GM12891 (cell line): Measurements from ENCODE around the gene SLC17A9.

ENCODE experiments used
- DNase-seq: peaks from one replicate; pipeline ENCODE4 v3.0.0; 2011; ENCODE audit warnings: low spot score; ENCODE audit not compliant: insufficient read length
- FAIRE-seq: peaks from 2 replicates; lab custom pipeline; 2011; peaks lifted over from hg19 to GRCh38; lab: Jason Lieb, UNC
- PAX5 ChIP-seq: IDR thresholded peaks from 2 replicates; pipeline ENCODE4 v1.6.1; 2011; ENCODE audit warnings: low read length, moderate library complexity, mild to moderate bottlenecking; ENCODE audit not compliant: insufficient read depth, severe bottlenecking
- POLR2A ChIP-seq: IDR thresholded peaks from 2 replicates; pipeline ENCODE4 v1.6.1; 2011; ENCODE audit warnings: low read depth, low read length, control low read depth
- POLR2AphosphoS5 ChIP-seq: IDR thresholded peaks from 2 replicates; pipeline ENCODE4 v1.6.1; 2011; ENCODE audit warnings: low read depth, low read length, control low read depth
- POU2F2 ChIP-seq: IDR thresholded peaks from 2 replicates; pipeline ENCODE4 v1.6.1; 2011; ENCODE audit warnings: low read depth, mild to moderate bottlenecking, control low read depth, low read length, moderate library complexity
- SPI1 ChIP-seq: IDR thresholded peaks from 2 replicates; pipeline ENCODE4 v1.6.1; 2011; ENCODE audit warnings: low read depth, low read length, control low read depth
- TAF1 ChIP-seq: IDR thresholded peaks from 2 replicates; pipeline ENCODE4 v1.6.1; 2011; ENCODE audit warnings: low read depth, low read length, control low read depth

SLC17A9 gene

GRCh38 chr20:62972845-62973745, 20.6 kb downstream of the SLC17A9 start:
- TF ChIP-seq PAX5 (no peak), POLR2A (no peak), SPI1 (no peak), POLR2AphosphoS5 (no peak), POU2F2 (no peak), TAF1 (no peak)
- FAIRE-seq (no peak), DNase-seq (no peak)

GRCh38 chr20:62975251-62975760, 22.8 kb downstream of the SLC17A9 start:
- FAIRE-seq = no peak

GRCh38 chr20:62975812-62976508, 23.5 kb downstream of the SLC17A9 start:
- no peak for TF ChIP-seq SPI1
- TF ChIP-seq TAF1 = no peak
- no peak for TF ChIP-seq POLR2A
- TF ChIP-seq POU2F2 = no peak
- no peak for TF ChIP-seq POLR2AphosphoS5
- no peak for TF ChIP-seq PAX5
- FAIRE-seq (no peak), DNase-seq (no peak)

More at GRCh38 chr20:62975251-62975760, 22.8 kb downstream of the SLC17A9 start:
- TF ChIP-seq POLR2A (no peak), TAF1 (no peak), POU2F2 (no peak), POLR2AphosphoS5 (no peak), SPI1 (no peak), PAX5 (no peak)
- DNase-seq = no peak

GRCh38 chr20:62976886-62977285, 24.4 kb downstream of the SLC17A9 start:
- FAIRE-seq (no peak), DNase-seq (no peak)
- TF ChIP-seq POLR2A (no peak), POU2F2 (no peak), POLR2AphosphoS5 (no peak), TAF1 (no peak), SPI1 (no peak), PAX5 (no peak)

GRCh38 chr20:62977613-62978560, 25.4 kb downstream of the SLC17A9 start:
- peak; percentile 96 for FAIRE-seq
- TF ChIP-seq TAF1 (peak; percentile 31; the same call in 1 of the 2 replicates), SPI1 (peak; percentile 100), PAX5 (peak; percentile 23), POLR2A (peak; percentile 50; the same call in 1 of the 2 replicates), POU2F2 (no peak; the same call in none of the 2 replicates), POLR2AphosphoS5 (no peak)
- peak; percentile 79 for DNase-seq

GRCh38 chr20:62978561-62978943, 26.0 kb downstream of the SLC17A9 start:
- FAIRE-seq (peak; percentile 76), DNase-seq (no peak)
- TF ChIP-seq SPI1 (peak; percentile 64), POLR2AphosphoS5 (no peak)

GRCh38 chr20:62979310-62979709, 26.8 kb downstream of the SLC17A9 start:
- DNase-seq (no peak), FAIRE-seq (no peak)
- TF ChIP-seq SPI1 (no peak), TAF1 (no peak), PAX5 (no peak)

- TF ChIP-seq SPI1 (no peak), PAX5 (no peak), POLR2AphosphoS5 (no peak), POLR2A (no peak)
- FAIRE-seq = no peak
- no peak for DNase-seq
These were observed 27.4 kb downstream of the SLC17A9 start for GRCh38 chr20:62979876-62980373.

- no peak for DNase-seq
- TF ChIP-seq POLR2A (no peak), TAF1 (no peak), SPI1 (no peak), POU2F2 (no peak), PAX5 (no peak), POLR2AphosphoS5 (no peak)
- no peak for FAIRE-seq
These were observed 28.0 kb downstream of the SLC17A9 start for GRCh38 chr20:62980380-62980960.
